ENCODE data around the gene COL6A6. TPM values are rescaled to one million over a fixed set of nuclear protein-coding genes. Genes with fewer than 3 reads are reported as not detected.
"Not testable (repeated sequence)": the region's sequence is repeated elsewhere in the genome, so short reads cannot be mapped to it uniquely, and the experiment has no call there.

The COL6A6 gene
- total RNA-seq, 2 donors from 2014 or later = not detected

- H3K36me3 ChIP-seq (replicated peaks in 1 of 2; ENCODE audit: insufficient read depth in 1 of 2, low read depth in 2 of 2) = no peaks in the 10 kb centered on the region
- TF ChIP-seq POLR2A (IDR thresholded peaks at IDR 0.05) (no peak), CTCF (IDR thresholded peaks at IDR 0.05) (no peak)
- no peak overlapping the region for H3K27ac ChIP-seq
- H3K9me3 ChIP-seq = no peaks in the 10 kb centered on the region
- H3K4me1 ChIP-seq = no peaks in the 10 kb centered on the region
- H3K4me3 ChIP-seq = no peak overlapping the region
- DNase-seq = no peak
- intact Hi-C loops (cut with DNase I) = no loop called here
- H3K27me3 ChIP-seq = no peaks in the 10 kb centered on the region
- 71 to 76% methylated on average over 3 of the region's 3 CpGs for WGBS, 2 donors
- no peak for ATAC-seq
Observed at GRCh38 chr3:130543322-130543721, 26.3 kb downstream of the COL6A6 start.

- DNase-seq (no peak), ATAC-seq (no peak)
- WGBS, 2 donors = 81 to 85% methylated on average over 5 to 26 of the region's 29 CpGs
- no peaks in the 10 kb centered on the region for H3K9me3 ChIP-seq
- no peak overlapping the region for H3K27ac ChIP-seq
- no peaks in the 10 kb centered on the region for H3K36me3 ChIP-seq (replicated peaks in 1 of 2; ENCODE audit: insufficient read depth in 1 of 2, low read depth in 2 of 2)
- no peak overlapping the region for H3K4me3 ChIP-seq
- no peaks in the 10 kb centered on the region for H3K4me1 ChIP-seq
- intact Hi-C loops (cut with DNase I) = no loop called here
- TF ChIP-seq CTCF (IDR thresholded peaks at IDR 0.05) = no peak
- no peaks in the 10 kb centered on the region for H3K27me3 ChIP-seq
Observed at GRCh38 chr3:130546920-130547679, 30.1 kb downstream of the COL6A6 start.

DNA sequence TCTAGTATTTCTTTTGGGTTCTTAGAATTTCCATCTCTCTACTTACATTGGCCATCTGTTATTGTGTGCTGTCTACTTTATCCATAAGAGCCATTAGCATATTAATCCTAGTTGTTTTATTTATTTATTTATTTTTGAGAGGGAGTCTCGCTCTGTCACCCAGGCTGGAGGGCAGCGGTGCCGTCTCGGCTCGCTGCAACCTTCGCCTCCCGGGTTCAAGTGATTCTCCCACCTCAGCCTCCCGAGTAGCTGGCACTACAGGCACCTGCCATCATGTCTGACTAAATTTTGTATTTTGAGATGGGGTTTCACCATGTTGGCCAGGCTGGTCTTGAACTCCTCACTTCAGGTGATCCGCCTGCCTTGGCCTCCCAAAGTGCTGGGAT lies 30.7 kb downstream of the COL6A6 start:
- ATAC-seq; H3K27me3 ChIP-seq; H3K36me3 ChIP-seq (replicated peaks in 1 of 2; ENCODE audit: insufficient read depth in 1 of 2, low read depth in 2 of 2); intact Hi-C loops (cut with DNase I); H3K27ac ChIP-seq; H3K9me3 ChIP-seq; H3K4me3 ChIP-seq; DNase-seq; H3K4me1 ChIP-seq: not testable (repeated sequence)
- WGBS, 2 donors = 78 to 80% methylated on average over 9 of the region's 9 CpGs

DNA sequence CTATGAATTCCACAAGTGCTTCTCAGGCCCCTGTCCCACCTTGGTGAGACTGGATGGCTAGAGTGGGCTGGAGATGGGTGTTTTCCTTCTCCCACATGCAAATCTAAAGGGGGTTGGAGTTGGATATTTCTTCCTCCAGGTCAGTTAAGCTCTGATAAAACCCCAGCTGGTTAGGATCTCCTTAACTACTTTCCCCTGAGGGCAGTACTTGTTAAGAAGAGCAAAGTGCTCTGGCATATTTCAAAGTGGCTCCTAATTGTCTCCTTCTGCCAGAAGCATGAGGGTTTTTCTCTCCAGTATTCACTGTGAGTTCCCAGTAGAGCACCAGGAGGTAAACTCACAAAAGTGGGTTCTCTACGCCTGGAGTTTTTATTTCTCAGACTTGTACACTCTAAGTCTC lies 31.4 kb downstream of the COL6A6 start:
- Histone ChIP-seq H3K27me3 (no peaks in the 10 kb centered on the region), H3K4me1 (no peaks in the 10 kb centered on the region), H3K4me3 (no peak overlapping the region), H3K9me3 (no peaks in the 10 kb centered on the region), H3K27ac (no peak overlapping the region), H3K36me3 (replicated peaks in 1 of 2; ENCODE audit: insufficient read depth in 1 of 2, low read depth in 2 of 2) (no peaks in the 10 kb centered on the region)
- DNase-seq (no peak), ATAC-seq (no peak)
- TF ChIP-seq POLR2A (IDR thresholded peaks at IDR 0.05) (no peak), CTCF (IDR thresholded peaks at IDR 0.05) (no peak)
- 76 to 81% methylated on average over 1 of the region's 1 CpG for WGBS, 2 donors
- intact Hi-C loops (cut with DNase I) = no loop called here

- H3K4me1 ChIP-seq = no peaks in the 10 kb centered on the region
- H3K27me3 ChIP-seq = no peaks in the 10 kb centered on the region
- ATAC-seq (no peak), DNase-seq (no peak)
- WGBS, 2 donors = 56 to 61% methylated on average over 3 of the region's 3 CpGs
- no peak overlapping the region for H3K4me3 ChIP-seq
- TF ChIP-seq CTCF (IDR thresholded peaks at IDR 0.05) = no peak
- H3K36me3 ChIP-seq (replicated peaks in 1 of 2; ENCODE audit: insufficient read depth in 1 of 2, low read depth in 2 of 2) = no peaks in the 10 kb centered on the region
- no peak overlapping the region for H3K27ac ChIP-seq
- H3K9me3 ChIP-seq = peaks cover 0 to 4% (median 0%) of the 10 kb centered on the region in 3 donors
- intact Hi-C loops (cut with DNase I) = no loop called here
Observed at GRCh38 chr3:130557336-130558035, 40.5 kb downstream of the COL6A6 start.
